Ovary (tissue), 3 donors: ENCODE results near the gene RFX5.

Experiments used
- CTCF ChIP-seq, 3 donors: fragments of 450-650 bp in 2 of 3; fragments of 200-600 bp in 1 of 3; IDR thresholded peaks; one replicate each; pipeline versions ENCODE4 v1.5.1 to v1.8.0; 2016 to 2022; ENCODE audit warnings: antibody characterized with exemption in 3 of 3, mild to moderate bottlenecking in 1 of 3
- EP300 ChIP-seq: sonication (generic); formaldehyde crosslinking; IDR thresholded peaks from one replicate; pipeline ENCODE4 v1.6.1; 2017; ENCODE audit warnings: antibody characterized with exemption
- donor health status: DM: no; HTN: no; CAD: no.

- TF ChIP-seq CTCF (IDR thresholded peaks at IDR 0.05): no peak
- no peak for TF ChIP-seq EP300
Measured at GRCh38 chr1:151386002-151386401, 39.0 kb upstream of the RFX5 start.
